ENCODE data around the gene MYDGF.
"Not testable (repeated sequence)": the region's sequence is repeated elsewhere in the genome, so short reads cannot be mapped to it uniquely, and the experiment has no call there.

Gene MYDGF

DNA sequence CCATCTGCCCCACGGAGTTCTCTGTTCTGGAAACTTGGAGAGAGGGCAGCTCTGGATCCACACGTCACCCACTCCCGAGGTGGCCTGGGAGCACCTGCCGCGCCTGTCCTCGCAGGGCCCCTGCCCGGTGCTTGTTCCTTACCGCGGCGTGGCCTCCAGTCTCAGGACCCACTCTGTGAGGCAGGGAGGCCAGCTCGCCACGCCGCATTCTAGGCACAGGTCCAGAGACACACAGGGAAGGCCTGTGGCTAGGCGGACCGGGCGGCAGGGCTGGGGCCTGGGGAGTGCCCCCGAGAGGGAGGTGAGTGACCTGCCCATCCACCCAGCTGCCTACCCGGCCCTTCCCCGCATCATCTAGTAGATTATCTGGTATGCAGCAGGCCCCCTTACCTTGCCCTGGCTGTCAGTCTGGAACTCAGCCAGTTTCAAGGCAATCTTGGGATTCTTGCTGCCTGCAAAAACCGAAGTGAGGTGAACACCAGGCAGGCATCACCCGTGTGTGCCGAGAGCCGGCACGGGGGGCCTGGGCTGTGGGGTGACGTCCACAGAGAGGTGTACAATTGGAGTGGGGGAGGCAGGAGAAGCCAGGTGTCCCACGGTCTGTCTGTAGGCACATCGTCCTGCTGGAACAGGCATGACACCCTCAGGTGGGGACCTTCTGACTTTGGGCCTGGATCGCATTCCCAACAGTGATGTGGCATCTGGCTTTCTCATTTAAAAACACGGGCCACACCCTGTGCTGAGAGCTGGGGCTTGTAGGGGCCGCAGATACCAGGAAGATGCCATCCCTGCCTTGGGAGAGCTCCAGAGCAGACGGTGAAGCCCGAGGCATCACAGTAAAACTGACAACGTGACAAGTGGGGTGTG, 29.9 kb upstream of the MYDGF start:
- DNase-seq, result no peak

DNA sequence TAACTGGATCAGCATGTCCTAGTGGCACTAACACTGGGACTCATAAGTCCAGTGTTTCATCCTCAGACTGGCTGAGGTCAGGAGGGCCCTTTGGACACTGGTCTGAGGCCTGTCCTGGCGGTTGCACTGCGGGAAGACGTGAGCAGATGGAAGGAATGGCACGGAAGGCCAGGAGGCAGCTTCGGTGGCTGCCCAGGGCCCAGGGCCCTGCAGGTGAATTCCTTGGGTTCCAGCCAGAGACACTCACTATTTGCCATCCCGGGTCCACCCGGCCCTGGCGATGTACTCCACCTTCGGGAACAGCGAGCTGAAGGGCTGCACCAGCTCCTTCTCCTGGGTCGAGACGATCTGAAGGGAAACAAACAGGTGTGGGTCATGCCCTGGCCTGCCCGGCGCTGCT, 27.2 kb upstream of the MYDGF start:
- DNase-seq, result no peak

DNA sequence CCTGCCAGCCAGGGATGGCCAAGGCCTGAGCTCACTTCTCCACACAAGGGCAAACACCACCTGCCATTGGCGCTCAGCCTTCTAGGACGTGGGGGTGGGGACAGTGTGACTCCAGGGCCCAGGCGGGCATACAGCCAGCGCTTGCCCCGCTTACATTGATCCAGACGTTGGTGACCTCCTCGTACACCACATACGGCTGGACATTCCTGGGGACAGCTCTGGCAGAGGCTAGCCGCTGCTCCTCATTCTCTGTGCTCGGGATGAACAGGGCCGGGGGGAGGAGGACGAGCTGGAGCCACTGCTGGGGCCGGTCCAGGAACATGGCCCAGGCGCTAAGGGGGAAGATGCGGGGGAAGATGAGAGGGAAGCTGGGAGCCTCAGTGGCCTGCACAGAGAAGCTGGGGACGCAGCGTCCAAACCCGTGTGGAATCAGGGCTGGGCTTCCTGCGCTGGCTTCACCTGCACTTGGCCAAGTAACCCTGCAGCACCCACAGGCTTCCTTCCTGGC, 25.1 kb upstream of the MYDGF start:
- no peak for DNase-seq

DNA sequence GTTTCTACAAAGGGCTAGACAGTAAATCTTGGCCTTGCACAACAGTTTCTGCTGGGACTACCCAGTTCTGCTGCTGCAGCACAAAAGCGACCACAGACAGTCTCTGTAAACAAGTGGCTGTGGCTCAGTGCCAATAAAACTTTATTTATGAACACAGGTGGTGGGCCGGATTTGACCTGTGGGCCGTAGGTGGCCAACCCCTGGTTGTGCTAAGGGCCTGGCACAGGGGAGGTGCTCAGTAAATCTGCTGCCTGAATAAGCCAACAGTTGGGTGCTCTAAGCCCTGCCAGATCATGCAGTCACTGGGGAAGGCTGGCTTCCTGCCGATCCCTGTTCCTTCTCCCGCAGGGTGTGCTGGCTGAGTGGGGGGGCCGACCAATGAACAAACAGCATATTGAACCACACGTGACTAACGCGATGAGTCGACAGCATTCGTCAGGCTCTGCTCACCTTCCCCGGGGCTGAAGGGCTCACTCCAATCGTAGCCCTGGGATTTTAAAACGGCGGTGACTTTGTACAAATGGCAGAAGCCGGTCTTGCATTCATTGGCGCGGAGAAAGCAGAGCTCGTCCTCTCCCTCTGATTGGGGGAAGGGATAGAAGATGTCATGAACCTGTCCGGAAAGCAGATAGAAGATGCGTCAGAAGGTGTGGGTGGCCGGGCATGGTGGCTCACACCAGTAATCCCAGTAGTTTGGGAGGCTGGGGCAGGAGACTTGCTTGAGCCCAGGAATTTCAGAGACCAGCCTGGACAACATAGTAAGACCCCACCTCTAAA, 24.3 kb upstream of the MYDGF start:
- no peak for DNase-seq

DNA sequence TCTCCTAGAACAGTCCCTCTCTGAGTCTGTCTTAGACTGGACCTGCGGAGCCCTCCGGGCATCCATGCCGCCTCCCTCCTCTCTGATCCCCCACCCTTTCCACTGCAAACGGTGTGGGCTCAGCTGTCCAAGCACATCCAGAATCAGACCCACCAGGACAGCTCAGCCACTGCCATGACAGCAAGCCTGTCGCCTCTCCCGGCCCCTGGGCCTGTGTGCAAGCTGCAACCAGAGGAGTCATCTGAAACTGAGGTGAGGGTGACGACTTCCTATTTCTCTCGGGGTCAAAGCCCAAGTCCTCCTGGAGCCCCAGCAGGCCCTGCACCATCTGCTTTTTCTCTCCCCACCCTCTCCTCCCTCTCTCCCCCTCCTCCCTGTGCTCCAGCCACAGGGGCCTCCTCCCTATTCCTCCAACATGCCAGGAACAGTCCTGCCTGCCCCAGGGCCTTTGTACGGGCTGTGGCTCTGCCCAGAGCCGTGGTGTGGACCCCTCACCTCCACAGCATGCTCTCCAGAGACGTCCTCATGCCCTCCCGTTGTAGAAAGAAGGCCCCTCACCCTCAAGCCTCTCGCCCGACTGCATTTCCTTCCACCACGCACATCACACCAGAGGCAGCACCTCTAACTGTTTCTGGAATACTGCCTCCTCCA, 23.5 kb upstream of the MYDGF start:
- DNase-seq, result no peak

DNA sequence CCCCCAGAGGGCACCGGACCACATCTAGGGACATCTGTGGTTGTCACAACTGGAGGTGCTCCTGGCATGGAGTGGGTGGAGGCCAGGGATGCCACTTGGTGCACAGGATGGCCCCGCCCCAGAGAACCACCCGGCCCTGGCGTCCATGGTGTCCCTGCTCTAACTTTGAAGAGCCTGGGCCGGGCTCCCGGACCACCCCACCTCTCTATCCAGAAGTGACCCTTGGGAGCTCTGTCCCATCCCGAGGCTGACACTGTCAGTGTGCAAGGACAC, 22.9 kb upstream of the MYDGF start:
- no peak for DNase-seq

DNA sequence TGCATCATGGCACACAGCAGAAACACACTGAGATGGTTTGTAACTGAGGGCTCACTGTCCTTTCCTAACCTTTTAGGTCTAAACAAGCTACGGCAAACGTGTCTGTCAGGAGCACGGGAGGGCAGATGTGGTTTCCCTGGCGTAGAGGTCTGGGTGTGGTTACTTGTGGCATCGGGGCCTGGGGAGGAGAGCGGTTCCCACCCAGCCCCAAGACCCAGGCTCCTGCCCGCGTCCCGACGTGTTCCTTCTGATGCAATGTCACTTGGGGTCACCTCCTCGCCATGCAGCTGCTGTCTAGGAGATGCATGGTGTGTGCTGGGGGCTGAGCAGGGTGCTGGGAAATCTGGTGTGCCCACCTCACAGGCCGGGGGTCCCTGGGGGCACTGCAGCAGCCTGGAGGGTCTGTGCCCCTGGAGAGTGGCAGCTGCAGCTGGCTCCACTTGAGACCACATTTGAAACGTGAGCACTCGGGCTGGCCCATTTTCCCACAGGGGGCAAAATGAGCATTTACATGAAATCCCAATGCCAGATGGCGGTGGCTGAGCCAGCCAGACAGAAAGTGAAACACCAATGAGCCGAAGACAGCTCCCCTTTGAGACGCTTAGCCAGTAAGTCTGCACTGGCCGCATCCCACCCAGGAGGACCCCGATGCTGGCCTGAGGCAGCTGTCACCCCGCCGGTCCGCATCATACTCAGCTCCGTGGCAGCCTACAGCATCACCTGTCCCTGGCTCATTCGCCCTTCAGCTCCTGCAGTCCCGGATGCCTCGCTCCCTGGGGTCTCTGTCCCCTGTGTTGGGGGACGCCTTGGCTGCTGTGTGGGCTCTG, 22.3 kb upstream of the MYDGF start:
- no peak for DNase-seq

DNA sequence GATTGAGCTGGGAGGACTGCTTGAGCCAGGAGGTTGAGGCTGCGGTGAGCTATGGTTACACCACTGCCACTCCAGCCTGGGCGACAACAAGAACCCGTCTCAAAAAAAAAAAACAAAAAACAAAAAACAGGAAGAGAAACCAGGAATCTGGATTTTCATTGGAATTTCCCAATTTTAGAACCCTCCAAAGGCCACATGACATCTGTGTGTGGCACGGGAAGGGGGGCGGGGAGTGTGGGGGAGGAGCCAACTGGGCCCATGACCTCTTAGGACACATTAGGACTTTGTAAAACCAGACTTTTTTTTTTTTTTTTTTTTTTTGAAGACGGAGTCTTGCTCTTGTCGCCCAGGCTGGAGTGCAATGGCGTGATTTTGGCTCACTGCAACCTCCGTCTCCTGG, 21.2 kb upstream of the MYDGF start:
- DNase-seq, result no peak

DNA sequence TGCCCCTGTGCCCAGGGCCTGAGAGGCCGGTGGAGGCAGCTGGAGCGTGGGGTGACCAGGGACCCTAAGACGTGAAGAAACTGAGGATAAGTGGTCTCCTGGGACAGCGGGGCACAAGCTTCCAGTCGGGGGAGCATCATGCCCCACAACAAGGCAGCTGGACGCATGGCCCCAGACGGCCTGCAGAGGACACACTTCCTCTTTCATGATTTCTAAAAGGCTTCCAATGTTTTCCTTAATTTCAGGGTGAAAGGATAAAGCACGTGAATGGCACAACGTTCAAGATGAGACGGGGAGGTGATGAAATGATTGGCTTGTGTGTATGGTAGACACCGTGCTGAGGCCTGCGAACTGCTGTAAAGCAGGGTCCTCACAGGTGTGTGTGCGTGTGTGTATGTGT, 20.2 kb upstream of the MYDGF start:
- DNase-seq, result no peak

DNA sequence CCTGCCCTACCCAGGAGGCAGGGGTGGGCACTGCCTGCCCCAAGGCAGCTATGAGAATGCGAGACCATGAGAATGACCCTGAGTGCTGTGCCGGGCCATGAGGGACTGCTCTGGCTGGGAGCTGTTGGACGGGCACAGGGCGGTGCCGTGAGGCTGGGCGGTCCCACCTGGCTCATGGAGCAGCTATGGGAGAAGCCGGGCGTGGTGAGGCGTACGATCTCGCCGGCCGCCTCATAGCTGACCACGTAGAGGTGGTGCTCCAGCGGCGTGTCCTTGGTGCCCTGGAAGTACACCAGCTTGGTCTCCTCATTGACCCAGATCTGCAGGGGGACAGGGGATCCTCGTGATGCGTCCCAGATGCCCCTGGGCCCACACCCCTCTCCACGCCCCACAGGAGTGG, 19.3 kb upstream of the MYDGF start:
- DNase-seq, result no peak

DNA sequence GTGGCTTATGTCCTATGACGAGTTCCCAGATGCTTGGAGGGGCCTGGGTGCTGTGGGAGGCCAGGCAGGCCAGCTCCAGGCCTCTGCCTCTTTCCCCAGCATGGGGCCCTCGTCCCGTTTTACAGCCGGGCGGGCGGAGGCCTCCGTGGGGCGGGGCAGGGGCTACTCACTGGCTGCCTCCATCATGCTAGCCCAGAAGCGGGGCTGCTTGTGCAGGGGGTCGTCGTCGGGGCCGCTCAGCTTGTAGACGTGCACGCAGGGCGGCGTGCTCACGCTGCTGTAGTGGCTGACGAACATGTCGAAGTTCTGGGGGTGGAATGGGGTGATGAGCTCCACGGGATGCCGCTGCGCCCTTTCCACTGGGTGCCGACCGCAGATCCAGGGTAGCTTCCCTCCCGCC, 18.4 kb upstream of the MYDGF start:
- no peak for DNase-seq

DNA sequence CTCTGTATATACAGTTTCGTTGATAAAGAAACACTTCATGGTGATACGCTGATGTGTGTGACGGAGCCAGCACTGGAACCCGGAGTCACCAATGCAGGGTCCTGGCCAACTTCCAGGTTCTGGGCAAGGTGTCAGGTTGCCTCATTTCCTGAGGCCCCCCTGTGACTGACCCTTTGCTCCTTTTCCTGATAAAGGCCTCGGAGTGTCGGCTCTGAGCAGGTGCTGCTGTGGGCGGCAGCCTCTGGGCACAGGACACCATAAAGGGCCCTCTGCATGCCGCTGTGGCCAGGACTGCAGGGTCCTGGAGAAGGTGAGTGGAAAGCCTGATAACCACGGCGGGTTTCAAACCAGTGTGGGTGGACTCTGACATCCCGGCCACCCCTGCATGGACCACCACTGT, 17.3 kb upstream of the MYDGF start:
- DNase-seq, result no peak

DNA sequence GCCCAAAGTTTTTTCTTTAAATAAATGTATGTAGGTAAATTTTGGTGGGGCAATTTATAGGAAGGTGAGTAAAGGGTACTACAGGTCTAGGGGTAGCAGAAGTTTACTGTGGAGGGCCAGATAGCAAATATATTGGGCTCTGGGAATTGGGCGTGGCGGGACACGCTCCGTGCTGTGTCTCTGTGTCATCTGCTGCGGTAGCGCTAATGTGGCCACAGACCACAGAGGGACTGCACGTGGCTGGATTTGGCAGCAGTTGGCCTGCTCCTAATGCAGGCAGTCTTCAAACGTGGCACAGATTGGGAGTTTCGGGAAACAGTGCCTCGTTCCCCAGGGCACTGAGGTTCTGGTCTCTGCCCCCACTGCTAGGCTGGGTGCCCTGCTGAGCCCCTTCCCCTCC, 16.6 kb upstream of the MYDGF start:
- no peak for DNase-seq

DNA sequence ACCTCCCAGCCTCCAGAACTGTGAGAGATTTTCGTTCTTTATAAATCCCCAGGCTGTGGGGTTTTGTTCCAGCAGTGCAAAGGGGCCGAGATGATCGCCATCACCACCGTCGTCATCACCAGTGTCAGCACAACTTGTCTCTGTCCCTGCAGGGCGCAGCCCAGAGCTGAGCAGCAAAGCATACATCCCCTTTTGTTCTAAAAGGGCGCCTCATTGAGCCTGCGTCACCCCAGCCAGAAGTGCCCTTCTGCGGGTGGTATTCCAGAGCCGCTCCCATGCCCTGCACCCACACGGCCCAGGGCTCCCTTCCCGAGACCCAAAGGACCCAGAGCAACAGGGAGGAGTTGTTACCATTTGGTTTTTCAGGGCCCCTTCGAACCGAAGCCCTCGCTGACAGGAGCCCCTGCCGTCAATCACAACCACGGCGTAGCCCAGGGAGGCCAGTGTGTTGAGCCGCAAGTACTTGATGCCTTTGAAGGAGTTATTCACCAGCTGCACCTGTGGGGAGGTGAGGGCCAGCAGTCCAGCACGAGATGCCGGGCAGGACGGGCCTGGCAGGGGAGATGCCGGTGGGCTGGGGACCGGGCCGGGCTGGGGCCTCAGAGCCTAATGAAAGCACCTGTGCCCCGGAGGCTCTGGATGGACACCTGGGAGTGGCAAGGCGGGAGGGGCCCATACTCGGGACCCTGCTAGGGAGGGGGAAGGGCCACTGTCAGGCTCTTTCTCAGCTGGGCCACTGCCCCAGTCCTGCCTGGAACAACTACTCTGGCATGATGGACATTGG, 14.4 kb upstream of the MYDGF start:
- no peak for DNase-seq

DNA sequence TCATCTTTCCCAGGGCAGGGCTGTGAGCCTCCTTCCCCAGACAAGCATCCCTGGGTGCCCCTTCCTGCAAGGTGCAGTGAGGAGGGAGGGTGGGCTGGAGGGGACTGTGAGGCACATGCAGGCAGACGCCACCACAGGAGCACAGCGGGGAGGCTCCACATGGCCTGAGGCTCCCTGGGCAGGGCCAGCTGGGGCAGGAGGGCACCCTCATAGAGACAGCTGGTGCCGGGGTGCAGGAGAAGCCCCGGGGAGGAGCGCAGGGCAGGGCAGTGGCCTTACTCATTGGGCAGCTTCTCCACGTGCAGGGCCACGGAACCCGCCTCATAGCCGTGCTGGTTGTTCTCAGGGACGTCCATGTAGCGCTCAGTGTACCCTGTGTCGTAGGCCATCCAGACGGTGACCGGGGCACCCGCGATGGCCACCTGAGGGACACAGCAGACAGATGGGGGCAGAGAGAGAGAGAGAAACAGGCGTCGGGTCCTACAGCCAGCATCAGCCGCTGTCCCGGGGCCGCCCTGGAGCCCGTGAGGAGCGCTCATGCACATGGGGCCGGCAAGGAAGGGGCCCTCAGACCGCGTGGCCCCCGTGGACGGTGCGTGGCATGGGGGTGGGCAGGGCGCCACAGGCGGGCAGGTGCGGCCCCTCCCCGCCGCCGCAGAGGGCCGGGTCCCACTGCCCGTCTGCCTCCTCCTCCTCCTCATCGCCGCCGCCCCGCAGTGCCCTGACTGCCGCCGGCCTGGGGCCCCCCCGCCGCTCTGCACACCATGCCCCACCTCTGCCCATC, 12.5 kb upstream of the MYDGF start:
- DNase-seq, result no peak

DNA sequence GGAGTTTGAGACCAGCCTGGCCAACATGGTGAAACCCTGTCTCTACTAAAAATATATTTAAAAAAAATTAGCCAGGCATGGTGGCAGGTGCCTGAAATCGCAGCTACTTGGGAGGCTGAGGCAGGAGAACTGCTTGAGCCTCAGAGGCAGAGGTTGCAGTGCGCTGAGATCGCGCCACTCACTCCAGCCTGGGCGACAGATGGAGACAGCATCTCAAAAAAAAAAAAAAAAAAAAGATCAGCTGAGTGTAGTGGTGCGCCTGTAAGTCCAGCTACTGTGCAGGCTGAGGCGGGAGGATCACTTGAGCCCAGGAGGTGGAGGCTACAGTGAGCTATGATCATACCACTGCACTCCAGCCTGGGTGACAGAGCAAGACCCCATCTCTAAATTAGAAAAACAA, 9.9 kb upstream of the MYDGF start:
- not testable (repeated sequence) for DNase-seq

DNA sequence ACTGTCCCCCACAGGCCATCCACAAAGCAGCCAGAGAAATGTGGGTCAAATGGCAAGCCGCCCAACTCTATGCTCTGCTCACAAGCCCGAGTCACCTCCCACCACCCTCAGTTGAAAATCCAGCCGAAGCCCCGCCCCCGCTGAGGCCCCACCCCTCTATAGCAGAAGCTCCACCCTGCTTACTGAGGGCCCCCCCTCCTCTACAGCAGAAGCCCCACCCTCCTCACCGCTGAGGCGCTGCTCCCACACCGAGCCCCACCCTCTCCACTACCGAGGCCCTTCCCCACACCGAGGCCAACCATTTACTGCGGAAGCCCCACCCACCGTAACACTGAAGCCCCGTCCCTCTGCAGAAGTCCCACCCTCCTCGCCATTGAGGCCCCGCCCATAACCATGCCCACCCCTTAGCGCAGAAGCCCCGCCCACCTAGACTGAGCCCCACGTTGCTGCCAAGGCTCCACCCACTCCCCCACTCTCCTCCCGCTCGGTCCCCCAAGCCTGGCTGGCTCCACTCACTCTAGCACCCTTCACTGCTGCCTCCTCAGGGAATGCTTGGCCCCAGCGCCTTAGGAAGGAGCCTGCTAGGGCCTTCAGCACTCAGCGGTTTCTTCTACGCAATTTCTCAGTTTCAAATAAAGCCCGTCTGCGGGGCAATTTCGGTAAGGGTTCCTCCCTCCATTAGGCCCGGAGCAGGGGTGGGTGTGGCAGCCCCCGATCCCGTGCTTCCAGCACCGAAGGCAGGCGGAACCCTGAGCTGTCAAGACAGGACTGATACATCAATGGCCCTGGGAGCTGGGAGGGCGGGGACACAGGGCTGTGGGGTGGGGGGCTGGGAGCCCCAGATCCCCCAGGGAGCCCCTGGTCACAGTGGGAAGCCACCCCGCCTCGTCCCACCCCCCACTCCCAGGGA, 9.0 kb upstream of the MYDGF start:
- DNase-seq, result peak; percentile 8

DNA sequence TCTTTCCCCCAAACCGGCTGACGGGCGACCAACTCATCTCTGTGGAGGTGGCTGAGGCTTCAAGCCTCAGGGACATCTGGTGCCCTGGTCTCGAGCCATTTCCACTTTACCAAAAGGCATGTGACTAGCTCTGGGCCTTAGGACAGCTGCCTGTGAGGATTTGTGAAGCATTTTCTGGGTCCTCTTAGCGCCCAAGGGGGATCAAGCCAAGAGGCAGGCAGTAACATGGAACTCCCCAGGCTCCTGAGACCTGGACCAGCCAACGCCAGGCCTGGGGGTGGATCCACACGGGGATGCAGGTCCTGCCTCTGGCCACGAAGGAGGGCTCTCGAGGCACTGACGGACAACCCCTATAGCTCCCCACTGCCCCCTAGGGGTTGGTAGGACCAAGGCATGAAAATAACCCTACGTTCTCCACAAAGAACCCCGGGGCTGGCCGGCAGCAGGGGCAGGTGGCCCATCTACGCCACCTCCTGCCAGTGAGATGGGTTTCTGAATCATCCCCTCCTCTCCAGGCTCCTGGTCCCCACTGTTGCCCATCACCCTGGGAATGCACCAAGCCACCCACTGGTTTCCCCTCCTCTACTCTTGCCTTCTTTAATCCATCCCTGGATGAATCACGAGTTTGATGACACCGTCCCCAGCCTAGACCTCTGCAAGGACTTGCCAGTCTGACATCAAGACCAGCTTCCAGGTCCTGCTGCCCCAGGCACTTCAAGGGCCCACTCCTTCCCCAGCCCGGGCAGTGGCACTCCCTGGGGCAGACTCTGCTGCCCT, 7.0 kb upstream of the MYDGF start:
- peak; percentile 23 for DNase-seq

DNA sequence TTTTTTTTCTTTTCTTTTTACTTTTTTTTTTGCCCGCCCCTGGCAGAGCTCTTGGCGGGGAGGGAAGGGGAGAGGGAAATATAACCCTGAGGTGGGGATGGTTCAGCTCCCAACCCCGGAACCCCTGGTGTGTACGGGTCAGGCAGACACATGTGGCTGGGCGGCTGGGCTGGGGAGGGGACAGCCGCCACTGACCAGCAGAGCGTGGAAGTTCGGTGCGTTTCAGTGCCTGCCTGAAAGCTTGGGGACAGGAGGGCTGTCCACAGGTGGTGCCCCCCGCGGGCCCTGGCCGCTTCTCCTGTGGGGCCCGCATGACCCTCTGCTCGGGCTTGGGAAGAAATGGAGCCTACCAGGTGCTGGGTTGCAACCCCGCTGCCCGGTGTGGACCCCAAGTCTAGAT, 5.2 kb upstream of the MYDGF start:
- DNase-seq, result no peak

All from activated naive CD4-positive, alpha-beta T cell treated with Interleukin-2 at 50 U/mL for 16 hours (primary cell).